GM21423 (cell line): ENCODE data around the gene TNS1.
"Not testable (repeated sequence)": the region's sequence is repeated elsewhere in the genome, so short reads cannot be mapped to it uniquely, and the experiment has no call there.

Experiments
- ATAC-seq: cut with Tn5 transposase; IDR thresholded peaks from one replicate; pipeline ENCODE4 v1.9.1; 2021; ENCODE audit warnings: mild to moderate bottlenecking, moderate library complexity; ENCODE audit not compliant: unreplicated experiment

TNS1 gene

GRCh38 chr2:217822296-217823252, 180.2 kb downstream of the TNS1 start:
- no peak for ATAC-seq

- no peak for ATAC-seq
Measured at GRCh38 chr2:217821536-217822147, 181.2 kb downstream of the TNS1 start.

- ATAC-seq, result no peak
Measured at GRCh38 chr2:217820904-217821303, 181.9 kb downstream of the TNS1 start.

GRCh38 chr2:217820091-217820819, 182.5 kb downstream of the TNS1 start:
- no peak for ATAC-seq

DNA sequence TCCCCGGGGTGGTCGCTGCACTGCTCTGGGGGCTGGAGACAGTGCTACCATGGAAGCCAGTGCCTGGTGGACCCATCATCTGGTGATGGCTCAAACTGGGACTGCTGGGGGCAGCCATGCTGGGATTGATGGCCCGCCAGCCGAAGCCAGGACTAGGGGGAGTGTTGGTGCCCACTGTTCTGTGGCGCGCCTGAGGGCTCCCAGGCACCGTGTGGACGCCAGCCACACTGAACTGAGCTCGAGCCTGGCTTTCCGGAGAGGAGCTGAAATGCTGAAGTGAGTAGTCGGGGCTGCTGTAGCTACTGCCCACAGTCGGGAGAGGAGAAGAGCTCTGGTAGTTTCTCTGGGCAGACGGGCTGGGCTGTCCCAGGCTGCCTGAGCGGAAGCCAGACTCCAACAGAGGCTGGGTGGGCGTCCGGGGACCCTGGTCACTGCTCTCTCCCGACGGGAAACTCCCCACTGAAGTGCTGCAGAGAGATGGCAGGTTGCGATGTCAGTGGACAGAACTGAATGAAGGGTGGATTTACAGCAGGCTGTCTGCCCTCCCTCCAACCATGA, 184.4 kb downstream of the TNS1 start:
- no peak for ATAC-seq

- ATAC-seq, result no peak
Measured at GRCh38 chr2:217817466-217818292, 185.1 kb downstream of the TNS1 start.

- no peak for ATAC-seq
Measured at GRCh38 chr2:217816396-217816869, 186.4 kb downstream of the TNS1 start.

DNA sequence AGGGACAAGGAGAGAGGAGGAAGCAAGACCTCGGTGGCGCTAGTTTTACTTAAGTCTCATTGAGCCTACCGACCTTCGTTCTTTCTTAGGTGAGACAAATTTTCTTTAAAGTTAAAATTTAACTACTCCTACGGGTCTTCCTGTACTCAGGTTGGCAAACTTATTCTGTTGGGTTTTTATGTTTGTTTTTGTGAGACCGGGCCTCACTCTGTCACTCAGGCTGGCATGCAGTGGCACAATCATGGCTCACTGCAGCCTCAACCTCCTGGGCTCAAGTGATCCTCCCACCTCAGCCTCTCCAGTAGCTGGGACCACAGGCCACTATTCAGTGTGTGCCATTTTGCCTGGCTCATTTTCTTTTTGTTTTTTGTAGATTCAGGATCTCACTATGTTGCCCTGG, 189.0 kb downstream of the TNS1 start:
- no peak for ATAC-seq

DNA sequence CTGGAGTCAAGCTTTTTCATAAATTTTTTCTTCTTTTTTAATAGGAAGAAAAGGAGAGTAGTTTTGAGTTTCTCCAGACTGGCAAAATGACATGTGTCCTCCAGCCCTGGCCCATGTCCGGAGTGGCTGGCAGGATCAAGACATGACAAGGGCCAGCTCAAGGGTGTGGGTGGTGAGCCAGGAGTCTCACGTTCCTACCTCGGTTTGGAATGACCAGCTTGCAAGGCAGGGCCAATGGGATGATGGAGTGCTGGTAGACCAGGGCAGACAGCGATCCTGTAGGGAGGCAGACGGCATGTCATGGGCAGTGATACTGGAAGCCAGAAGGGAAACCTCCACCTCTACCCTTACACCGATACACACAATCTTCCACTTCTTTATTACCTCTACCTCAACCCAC, 190.6 kb downstream of the TNS1 start:
- ATAC-seq, result no peak

- ATAC-seq, result no peak
Measured at GRCh38 chr2:217810260-217810659, 192.5 kb downstream of the TNS1 start.

GRCh38 chr2:217809736-217810135, 193.1 kb downstream of the TNS1 start:
- ATAC-seq, result no peak

DNA sequence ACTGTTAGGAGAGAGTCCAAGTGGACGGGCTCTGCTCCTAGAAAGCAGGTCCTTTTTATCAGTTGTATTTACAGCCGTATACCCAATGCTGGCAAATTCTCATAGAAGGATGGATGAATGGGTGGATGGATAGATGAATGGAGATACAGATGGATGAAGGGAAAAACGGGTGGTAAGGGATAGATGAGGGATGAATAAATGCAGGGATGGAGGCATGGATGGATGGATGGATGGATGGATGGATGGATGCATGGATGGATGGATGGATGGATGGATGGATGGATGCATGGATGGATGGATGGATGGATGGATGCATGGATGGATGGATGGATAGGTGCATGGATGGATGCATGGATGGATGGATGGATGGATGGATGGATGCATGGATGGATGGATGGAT, 193.8 kb downstream of the TNS1 start:
- ATAC-seq, result not testable (repeated sequence)

DNA sequence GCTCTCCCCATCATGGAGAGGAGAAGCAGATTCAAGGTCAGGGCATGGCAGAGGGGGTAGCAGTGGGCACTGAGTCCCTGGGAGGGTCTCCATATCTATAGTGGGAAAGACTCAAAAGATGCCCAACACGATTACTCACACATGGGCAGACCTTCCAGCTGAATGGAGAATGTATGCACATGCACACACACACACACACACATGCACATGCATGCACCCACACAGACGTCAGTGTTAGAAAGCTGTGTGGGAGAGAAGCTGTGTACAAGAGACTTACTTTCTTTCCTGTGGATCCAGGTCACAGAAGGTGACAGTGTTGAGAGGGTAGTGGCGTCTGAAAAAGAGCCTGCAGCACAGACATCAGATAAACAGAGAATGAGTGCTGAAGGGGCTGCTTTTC, 194.5 kb downstream of the TNS1 start:
- no peak for ATAC-seq

- no peak for ATAC-seq
Measured at GRCh38 chr2:217807753-217808152, 195.0 kb downstream of the TNS1 start.

DNA sequence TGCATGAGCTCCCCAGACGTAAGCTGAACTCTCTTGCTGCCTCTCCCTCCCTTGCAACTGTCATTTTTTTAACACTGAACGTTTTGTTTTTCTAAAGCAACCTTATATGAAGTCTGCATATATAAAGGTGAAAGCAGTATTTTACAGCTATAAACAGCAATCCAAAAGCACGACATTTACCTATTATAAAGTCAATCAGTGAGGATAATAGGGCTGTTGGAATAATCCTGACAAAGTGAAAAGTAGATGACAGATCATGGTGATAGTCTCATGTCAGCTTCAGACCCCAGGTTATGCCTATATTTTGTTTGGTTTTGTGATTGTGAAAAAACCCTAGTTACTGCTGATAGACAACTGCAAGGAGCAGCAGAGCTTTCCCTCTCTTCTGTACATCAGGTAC, 195.8 kb downstream of the TNS1 start:
- no peak for ATAC-seq

DNA sequence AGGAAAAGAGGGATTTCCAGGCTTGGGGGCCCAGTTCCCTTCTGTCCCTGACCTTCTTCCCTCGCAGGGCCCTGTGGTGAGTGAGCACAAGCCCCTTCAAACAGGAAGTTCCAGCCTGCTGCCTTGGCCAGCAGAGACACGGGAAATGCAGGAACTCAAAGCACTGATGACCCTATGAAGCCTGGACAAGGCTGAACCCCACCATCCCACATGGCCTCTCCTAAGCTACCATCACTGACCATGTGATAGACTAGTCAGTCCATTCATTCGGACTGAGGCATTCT, 196.4 kb downstream of the TNS1 start:
- no peak for ATAC-seq

DNA sequence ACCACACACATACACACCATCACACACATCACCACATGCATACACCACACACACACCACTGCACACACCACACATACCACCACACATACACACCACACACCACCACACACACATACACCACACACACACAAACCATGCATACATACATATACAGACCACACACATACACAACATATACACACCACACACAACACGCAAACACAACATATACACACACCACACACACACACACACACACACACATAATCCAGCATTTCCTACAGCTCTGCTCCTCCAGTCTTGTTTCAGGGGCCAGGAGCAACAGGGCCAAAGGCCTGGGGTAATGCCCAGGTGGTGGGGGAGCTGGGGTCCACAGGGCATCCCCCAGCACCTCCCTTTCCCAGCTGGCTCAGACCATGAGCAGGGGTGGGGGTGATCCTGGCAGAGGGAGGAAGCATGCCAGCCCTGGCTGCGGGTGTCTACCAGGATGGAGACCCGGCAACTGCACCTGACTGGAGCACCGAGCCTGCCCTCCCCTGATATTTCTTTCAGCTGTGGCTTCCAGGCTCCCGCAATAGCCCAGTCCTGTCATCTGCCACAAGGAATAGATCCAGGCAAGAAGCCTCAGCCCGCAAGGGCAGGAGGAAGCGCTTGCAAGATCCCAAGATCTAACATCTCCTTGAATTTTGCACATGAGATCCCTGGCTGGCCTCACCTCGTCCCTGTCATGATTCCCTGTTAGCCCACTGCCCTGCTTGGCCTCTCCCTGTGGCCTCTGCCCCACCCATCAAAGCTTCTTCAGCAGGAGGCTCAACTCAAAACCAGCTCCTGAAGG, 196.9 kb downstream of the TNS1 start:
- ATAC-seq, result no peak

- ATAC-seq, result no peak
Measured at GRCh38 chr2:217804791-217805667, 197.8 kb downstream of the TNS1 start.

- ATAC-seq, result no peak
Measured at GRCh38 chr2:217804338-217804737, 198.5 kb downstream of the TNS1 start.
